GM21360 (cell line): ENCODE results near the gene P2RX6.
"Not testable (repeated sequence)": the region's sequence is repeated elsewhere in the genome, so short reads cannot be mapped to it uniquely, and the experiment has no call there.

Source experiments
- ATAC-seq: cut with Tn5 transposase; IDR thresholded peaks from one replicate; pipeline ENCODE4 v1.9.1; 2021; ENCODE audit warnings: mild to moderate bottlenecking, moderate library complexity; ENCODE audit not compliant: unreplicated experiment

Gene P2RX6

DNA sequence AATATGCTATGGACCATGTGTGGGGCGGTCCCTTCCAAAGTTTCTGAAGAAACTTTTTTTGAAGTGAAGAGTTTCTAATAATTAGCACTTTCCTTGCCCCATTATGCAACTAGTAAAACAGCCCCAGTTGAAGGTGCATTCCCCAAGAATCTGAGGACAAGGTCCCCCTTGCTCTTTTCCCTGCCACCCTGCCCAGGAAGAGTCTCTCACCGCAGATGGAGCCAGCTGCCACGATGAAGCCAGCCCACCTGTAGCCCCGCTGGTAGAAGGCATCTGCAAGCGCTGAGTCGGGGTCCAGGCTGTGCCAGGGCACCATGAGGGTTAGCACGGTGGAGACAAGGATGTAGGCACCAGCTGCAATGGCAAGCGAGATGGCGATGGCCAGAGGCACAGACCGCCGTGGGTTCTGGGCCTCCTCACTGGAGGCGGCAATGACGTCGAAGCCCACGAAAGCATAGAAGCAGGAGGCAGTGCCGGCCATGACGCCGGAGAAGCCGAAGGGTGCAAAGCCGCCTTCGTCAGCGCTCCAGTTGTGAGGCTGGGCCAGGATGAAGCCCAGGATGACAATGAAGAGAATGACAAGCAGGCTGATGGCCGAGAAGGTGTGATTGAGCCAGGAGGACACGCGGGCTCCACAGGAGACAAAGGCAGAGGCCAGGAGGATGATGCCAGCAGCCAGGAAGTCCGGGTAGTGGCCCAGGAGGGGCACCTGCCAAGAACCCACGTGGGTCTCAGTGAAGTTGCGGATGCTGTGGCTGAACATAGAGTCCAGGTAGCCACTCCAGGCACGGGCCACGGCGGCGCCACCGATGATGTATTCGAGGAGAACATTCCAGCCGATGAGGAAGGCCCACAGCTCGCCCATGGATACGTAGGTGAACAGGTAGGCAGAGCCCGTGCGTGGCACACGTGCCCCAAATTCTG lies 15.9 kb downstream of the P2RX6 start:
- ATAC-seq, result no peak

GRCh38 chr22:21031545-21032036 lies 16.6 kb downstream of the P2RX6 start:
- no peak for ATAC-seq

DNA sequence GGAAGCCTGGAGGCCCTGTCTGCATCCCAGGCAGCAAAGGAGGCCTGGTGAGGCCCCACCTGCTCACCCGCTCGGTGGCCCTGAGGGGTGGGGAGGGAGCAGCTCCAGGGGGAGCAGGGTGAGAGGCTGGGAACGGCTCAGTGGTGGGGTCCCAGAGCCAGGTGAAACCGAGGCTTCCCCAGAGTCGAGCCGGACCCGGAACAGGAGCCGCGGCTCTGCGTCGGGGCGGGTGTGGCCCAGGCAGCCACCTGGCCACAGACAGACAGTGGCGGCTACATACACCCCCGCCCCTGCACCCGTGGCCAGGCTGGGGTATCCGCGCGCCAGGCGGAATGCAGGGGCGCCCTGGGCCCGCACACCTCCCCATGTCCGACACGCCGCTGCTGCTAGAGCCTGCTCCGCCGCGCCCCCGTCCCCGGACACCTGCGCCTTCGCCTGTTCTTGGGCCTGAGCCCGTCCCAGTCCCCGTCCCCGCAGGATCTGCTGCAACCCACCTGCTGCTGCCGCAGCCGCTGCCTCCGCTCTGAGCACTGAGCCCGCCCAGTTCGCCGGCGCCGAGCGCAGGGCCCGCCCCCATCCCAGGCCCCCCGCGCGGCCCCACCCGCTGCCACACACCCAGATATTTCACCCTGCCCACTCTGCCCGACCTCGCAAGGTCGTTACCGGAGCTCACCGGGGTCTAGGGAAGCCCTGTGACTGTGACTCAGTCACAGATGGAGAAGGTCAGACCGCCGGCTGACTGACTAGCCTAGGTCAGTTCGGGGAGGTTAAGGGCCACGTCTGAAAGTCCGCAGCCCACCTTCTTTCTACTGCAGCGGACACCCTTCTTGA lies 17.3 kb downstream of the P2RX6 start, which contains the start of gene SLC7A4:
TSS of gene SLC7A4 (minus strand) at position 525 of the 831 bp plus-strand sequence. CDS start 749 bp downstream, outside the sequence.
- ATAC-seq, result no peak

- ATAC-seq, result no peak
These were observed 18.1 kb downstream of the P2RX6 start for GRCh38 chr22:21032868-21033688.

DNA sequence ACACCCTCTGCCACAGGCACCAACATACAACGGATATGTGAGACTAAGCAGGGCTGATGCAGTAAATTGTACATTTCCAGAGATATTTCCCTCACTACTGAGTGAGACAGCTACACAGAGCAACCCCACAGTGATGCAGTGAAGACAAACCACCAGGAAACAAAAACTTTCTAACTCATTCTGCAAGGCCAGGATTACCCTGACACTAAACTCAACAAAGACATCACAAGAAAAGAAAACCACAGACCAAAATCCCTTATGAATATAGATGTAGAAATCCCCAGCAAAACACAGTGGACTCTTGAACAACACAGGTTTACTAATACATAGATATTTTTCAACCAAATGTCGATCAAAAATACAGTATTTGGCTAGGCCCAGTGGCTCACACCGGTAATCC lies 18.9 kb downstream of the P2RX6 start:
- ATAC-seq, result no peak

GRCh38 chr22:21034989-21035388 lies 20.0 kb downstream of the P2RX6 start:
- ATAC-seq, result no peak

- no peak for ATAC-seq
These were observed 23.4 kb downstream of the P2RX6 start for GRCh38 chr22:21038405-21038804.

GRCh38 chr22:21039158-21039557 lies 24.2 kb downstream of the P2RX6 start:
- not testable (repeated sequence) for ATAC-seq

GRCh38 chr22:21041937-21042336 lies 27.0 kb downstream of the P2RX6 start:
- no peak for ATAC-seq

DNA sequence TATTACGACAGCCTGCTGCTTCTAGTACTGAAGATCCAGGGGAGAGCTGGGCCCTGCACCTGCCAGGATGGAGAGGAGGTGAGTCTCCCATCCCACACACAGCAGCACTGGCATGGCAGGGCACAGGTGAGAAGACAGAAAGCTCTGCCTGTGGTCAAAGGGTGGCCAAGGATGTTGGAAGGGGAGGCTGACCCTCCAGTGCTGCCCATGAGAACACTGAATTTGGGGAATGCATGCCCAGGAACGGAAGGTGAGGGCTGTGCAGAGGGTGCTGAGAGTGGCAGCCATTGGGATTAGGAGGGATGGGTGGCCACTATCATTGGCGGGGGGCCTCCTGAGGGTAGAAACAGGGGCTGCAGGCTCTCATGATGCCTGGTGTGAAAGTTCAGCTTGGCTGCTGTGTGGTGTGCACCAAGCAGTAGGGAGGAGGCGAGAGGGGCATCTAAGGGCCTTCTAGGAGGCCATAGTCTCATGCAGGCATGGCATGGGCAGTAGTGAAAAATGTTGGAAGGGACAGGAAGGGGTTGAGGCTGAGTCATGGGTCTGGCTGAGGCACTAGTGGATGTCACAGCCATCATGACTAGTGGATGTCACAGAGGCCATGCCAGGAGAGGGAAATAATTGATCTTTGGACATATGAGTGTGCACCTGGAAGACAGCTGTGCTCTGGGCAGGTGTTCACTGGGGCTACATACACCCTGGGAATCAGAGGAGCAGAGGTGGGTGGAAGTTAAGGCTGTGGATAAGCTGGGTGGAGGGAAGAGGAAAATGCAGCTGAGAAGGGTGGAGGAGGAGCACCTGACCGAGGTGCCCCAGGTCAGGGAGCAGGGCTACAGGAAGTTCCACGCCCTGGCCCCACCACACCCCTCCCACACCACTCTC lies 28.3 kb downstream of the P2RX6 start:
- ATAC-seq, result no peak

DNA sequence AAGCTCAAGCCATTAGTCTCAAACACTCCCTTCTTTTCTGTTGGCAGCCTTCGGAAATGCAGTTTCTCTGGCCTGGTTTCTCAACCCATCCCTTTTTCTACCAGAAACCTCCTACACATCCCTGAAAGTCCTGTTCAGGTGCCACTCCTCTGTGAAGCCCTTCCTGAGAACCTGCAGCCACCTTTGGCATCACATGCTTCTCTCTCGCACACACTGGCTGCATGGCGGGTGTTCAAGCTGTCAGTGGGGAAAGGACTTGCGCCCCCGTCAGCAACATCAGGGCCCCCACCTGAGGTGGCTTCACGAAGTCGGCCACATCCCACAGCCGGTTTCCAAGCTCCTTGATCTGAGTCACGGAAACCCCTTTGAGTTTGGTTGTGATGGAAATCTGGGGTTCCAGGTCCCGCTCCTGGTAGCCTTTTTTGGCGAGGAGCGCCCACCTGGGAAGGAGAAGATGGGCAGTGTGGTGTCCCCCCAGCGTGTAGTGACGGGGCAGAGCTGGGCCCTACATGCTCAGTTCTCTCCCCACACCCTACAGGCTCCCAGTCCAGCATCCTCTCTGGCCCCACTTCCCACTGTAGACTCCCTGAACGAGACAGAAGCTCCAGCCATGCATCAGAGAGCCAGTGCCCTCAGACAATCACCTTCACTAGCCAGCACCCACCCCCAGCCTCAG lies 29.0 kb downstream of the P2RX6 start:
- ATAC-seq, result no peak

DNA sequence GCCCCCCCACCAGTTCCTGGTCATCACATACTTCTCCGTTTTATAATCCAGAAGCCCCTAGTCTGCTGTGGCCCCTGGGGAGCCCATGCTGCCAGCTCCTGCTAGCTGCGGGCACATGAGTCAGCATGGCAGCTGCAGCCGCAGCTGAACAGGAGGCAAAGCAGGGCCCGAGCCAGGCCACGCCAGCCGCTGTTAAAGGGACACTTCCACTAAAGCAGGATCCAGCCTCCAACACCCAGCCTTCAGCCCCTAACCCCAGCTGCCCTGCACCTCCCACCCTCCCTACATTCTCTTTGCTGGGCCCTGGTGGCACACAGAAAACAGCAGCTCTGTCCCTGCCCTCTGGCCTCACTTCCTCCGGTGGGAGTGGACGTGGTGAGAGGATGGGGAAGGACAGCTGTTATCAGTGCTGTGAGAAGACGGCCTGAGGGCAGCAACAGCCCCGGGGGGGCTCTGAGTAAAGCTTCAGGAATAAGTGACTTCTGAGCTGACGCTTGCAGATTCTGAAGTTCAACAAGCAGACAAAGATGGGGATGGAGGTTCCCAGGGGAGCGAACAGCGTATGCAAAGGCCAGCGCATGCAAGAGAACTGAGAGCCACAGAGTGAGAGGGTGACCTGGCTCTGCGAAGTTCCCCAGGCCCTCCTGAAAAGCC lies 30.1 kb downstream of the P2RX6 start:
- ATAC-seq, result no peak

- peak; percentile 70 for ATAC-seq
These were observed 30.8 kb downstream of the P2RX6 start, which contains the start of gene LRRC74B for GRCh38 chr22:21045585-21046294. LRRC74B (plus strand) TSS chr22:21045946; CDS start chr22:21045987, 41 bp downstream.

- ATAC-seq, result no peak
These were observed 32.2 kb downstream of the P2RX6 start for GRCh38 chr22:21047035-21047661.

DNA sequence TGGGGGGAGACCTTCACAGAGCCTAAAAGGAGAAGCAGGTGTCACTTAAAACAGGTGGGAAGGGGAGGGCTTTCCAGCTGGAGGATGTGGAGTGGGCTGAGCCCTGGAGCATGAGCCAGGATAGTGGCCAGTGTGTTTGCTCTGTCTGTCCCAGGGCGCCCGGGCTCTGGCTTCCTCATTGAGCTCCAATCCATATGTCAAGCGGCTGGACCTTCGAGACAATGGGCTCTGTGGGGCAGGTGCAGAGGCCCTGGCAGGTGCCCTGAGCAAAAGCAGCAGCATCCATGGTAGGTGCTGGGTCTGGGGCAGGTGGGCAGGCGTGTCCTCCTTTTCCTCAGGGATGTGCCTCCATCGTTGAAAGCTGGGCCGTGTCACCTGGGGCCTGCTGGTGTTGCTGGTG lies 32.8 kb downstream of the P2RX6 start:
- no peak for ATAC-seq

DNA sequence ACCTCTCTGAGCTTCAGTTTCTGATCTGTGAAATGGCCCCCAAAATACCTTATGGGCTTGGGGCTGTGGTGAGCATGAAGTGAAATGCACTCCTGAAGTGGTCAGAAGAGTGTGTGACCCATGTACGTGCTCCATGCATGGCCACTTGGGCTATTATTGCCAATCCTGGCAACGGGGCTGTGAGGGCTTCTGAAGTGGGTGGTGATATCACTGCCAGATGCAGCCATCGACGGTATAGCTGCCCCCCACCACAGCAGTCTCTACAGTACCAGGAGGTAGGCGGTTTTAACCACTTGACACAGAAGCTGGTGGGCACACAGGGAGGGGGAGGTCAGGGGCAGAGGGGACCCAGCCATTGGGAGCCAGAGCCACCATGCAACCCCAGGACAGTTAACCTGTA lies 33.5 kb downstream of the P2RX6 start:
- not testable (repeated sequence) for ATAC-seq

- ATAC-seq, result not testable (repeated sequence)
These were observed 34.0 kb downstream of the P2RX6 start for GRCh38 chr22:21048965-21049364.
